ENCODE data around the gene EXOC6B. TPM values are rescaled to one million over a fixed set of nuclear protein-coding genes. Genes with fewer than 3 reads are reported as not detected.
A peak's percentile ranks its signal among the peaks of the same experiment; 100 is the strongest.

EXOC6B gene
- total and polyA plus RNA-seq, 9 of the 15 experiments (the other 6 are each of a cell fraction or from before 2014, with no cell fraction given), result 0.28 to 4.2 (median 2.0) TPM

GRCh38 chr2:72579591-72580180 lies 246.1 kb downstream of the EXOC6B start (continued):
- TF ChIP-seq REST (IDR thresholded peaks at IDR 0.05; ENCODE audit: borderline replicate concordance) (peak; percentile 73; the same call in 1 of the 2 replicates), REST (CRISPR knock-in tag; IDR thresholded peaks at IDR 0.05; ENCODE audit: low read depth) (no peak), CTCF (IDR thresholded peaks at IDR 0.05 in 2 of 3, conservative IDR thresholded peaks at IDR 0.05 in 1 of 3; ENCODE audit: insufficient read depth in 2 of 3, low read depth in 1 of 3, low read length in 3 of 3) (peak; percentile 49 to 81 (median 54); a peak in 4 of 6 replicates), FOXA1 (IDR thresholded peaks at IDR 0.05; ENCODE audit: borderline replicate concordance) (no peak), CEBPG (CRISPR knock-in tag; IDR thresholded peaks at IDR 0.05) (no peak), CEBPG (tag; conservative IDR thresholded peaks at IDR 0.05 in 1 of 2, IDR thresholded peaks at IDR 0.05 in 1 of 2) (no peak), DEAF1 (CRISPR knock-in tag; IDR thresholded peaks at IDR 0.05) (peak; percentile 85; the same call in 1 of the 2 replicates), RBM39 (optimal IDR thresholded peaks at IDR 0.05; ENCODE audit: low read depth, low read length) (no peak), ZNF124 (CRISPR knock-in tag; IDR thresholded peaks at IDR 0.05) (no peak), FUS (optimal IDR thresholded peaks at IDR 0.05; ENCODE audit: low read depth, low read length) (no peak), RAD21 (CRISPR knock-in tag; conservative IDR thresholded peaks at IDR 0.05 in 1 of 2, IDR thresholded peaks at IDR 0.05 in 1 of 2) (peak; percentile 91 to 94), OTX1 (CRISPR knock-in tag; IDR thresholded peaks at IDR 0.05) (no peak), SRSF7 (optimal IDR thresholded peaks at IDR 0.05; ENCODE audit: low read depth, low read length) (no peak), TEAD2 (tag; IDR thresholded peaks at IDR 0.05) (no peak), THRAP3 (IDR thresholded peaks at IDR 0.05; ENCODE audit: borderline replicate concordance) (no peak)

All from K562 (cell line).